Smooth muscle cell (in vitro differentiated cells): ENCODE data around the gene IL22RA1. TPM values are rescaled to one million over a fixed set of nuclear protein-coding genes. Genes with fewer than 3 reads are reported as not detected.

Source experiments
- DNase-seq: peaks from one replicate; lab custom pipeline; 2025; ENCODE audit not compliant: unreplicated experiment; lab: John Stamatoyannopoulos, UW
- H2AFZ ChIP-seq: fragments of 200-600 bp; sonication (generic); 2 replicates; pipeline ENCODE4 v1.6.0; 2016; ENCODE audit warnings: antibody characterized with exemption, low read depth, mild to moderate bottlenecking
- H3F3A ChIP-seq: fragments of 200-600 bp; sonication (generic); 2 replicates; pipeline ENCODE4 v1.6.0; 2017; ENCODE audit warnings: antibody characterized with exemption, low read depth
- H3K27ac ChIP-seq: fragments of 200-600 bp; sonication (generic); 2 replicates; pipeline ENCODE4 v1.5.1; 2016; ENCODE audit warnings: low read depth, mild to moderate bottlenecking
- H3K27me3 ChIP-seq: fragments of 200-600 bp; sonication (generic); 2 replicates; pipeline ENCODE4 v1.6.1; 2016; ENCODE audit warnings: low read depth, mild to moderate bottlenecking
- H3K36me3 ChIP-seq: fragments of 200-600 bp; sonication (generic); 2 replicates; pipeline ENCODE4 v1.5.1; 2016; ENCODE audit warnings: low read depth
- H3K4me1 ChIP-seq: fragments of 200-600 bp; sonication (generic); 2 replicates; pipeline ENCODE4 v1.5.1; 2016; ENCODE audit warnings: low read depth
- H3K4me2 ChIP-seq: fragments of 200-600 bp; sonication (generic); 2 replicates; pipeline ENCODE4 v1.6.0; 2016; ENCODE audit warnings: mild to moderate bottlenecking
- H3K4me3 ChIP-seq: fragments of 200-600 bp; sonication (generic); 2 replicates; pipeline ENCODE4 v1.5.1; 2016; ENCODE audit warnings: mild to moderate bottlenecking
- H3K79me2 ChIP-seq: fragments of 200-600 bp; sonication (generic); 2 replicates; pipeline ENCODE4 v1.6.0; 2016; ENCODE audit warnings: low read depth, mild to moderate bottlenecking
- H3K9ac ChIP-seq: fragments of 200-600 bp; sonication (generic); 2 replicates; pipeline ENCODE4 v1.6.0; 2016; ENCODE audit warnings: low read depth
- H3K9me3 ChIP-seq: fragments of 200-600 bp; sonication (generic); replicated peaks from 2 replicates; pipeline ENCODE4 v1.5.1; 2016; ENCODE audit warnings: low read depth
- H4K20me1 ChIP-seq: fragments of 200-600 bp; sonication (generic); 2 replicates; pipeline ENCODE4 v1.6.0; 2016; ENCODE audit warnings: low read depth
- WGBS: methylation state at CpG from one replicate; pipeline ENCODE4 v1.1.7; 2016; ENCODE audit warnings: low lambda C conversion rate; 5-methylcytosine and 5-hydroxymethylcytosine counted together
- polyA plus RNA-seq: library from polyadenylated mRNA; unstranded; fragments of >200 nt; fragmentation: Nextera tagmentation; extraction: Ambion mirVana; gene quantifications from 2 replicates; pipeline ENCODE4 v1.2.1, GENCODE V29; 2016
- total RNA-seq: library from RNA; depleted of rRNA; stranded (reverse); fragments of >200 nt; gene quantifications from 2 replicates; pipeline ENCODE4 v1.2.3, GENCODE V29; 2014
- TF ChIP-seq, protein P1 (sequence below): fragments of 200-600 bp; sonication (generic); IDR thresholded peaks from 2 replicates; pipeline ENCODE4 v1.5.1; 2017; ENCODE audit warnings: borderline replicate concordance, mild to moderate bottlenecking, antibody characterized with exemption; ENCODE audit not compliant: insufficient read depth, poor library complexity, severe bottlenecking

The IL22RA1 gene
- total and polyA plus RNA-seq, 2 experiments from 2014 or later: 0.40 TPM; not detected in 1

GRCh38 chr1:24107462-24108138 lies 35.3 kb downstream of the IL22RA1 start:
- H3F3A ChIP-seq: no peaks in the 10 kb centered on the region
- no peaks in the 10 kb centered on the region for H3K79me2 ChIP-seq
- H3K4me1 ChIP-seq: peaks cover 14% of the 10 kb centered on the region
- H2AFZ ChIP-seq: peak overlapping the region; percentile 88
- H3K9ac ChIP-seq: no peak overlapping the region
- no peaks in the 10 kb centered on the region for H3K27me3 ChIP-seq
- H3K4me3 ChIP-seq: no peak overlapping the region
- H3K36me3 ChIP-seq: no peaks in the 10 kb centered on the region
- no peak for DNase-seq
- TF ChIP-seq, protein P1, sequence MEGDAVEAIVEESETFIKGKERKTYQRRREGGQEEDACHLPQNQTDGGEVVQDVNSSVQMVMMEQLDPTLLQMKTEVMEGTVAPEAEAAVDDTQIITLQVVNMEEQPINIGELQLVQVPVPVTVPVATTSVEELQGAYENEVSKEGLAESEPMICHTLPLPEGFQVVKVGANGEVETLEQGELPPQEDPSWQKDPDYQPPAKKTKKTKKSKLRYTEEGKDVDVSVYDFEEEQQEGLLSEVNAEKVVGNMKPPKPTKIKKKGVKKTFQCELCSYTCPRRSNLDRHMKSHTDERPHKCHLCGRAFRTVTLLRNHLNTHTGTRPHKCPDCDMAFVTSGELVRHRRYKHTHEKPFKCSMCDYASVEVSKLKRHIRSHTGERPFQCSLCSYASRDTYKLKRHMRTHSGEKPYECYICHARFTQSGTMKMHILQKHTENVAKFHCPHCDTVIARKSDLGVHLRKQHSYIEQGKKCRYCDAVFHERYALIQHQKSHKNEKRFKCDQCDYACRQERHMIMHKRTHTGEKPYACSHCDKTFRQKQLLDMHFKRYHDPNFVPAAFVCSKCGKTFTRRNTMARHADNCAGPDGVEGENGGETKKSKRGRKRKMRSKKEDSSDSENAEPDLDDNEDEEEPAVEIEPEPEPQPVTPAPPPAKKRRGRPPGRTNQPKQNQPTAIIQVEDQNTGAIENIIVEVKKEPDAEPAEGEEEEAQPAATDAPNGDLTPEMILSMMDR: no peak
- peak overlapping the region; percentile 75 for H3K27ac ChIP-seq
- no peaks in the 10 kb centered on the region for H3K9me3 ChIP-seq
- H4K20me1 ChIP-seq: no peaks in the 10 kb centered on the region
- H3K4me2 ChIP-seq: peak overlapping the region; percentile 18
- 45% methylated on average over 18 of the region's 18 CpGs for WGBS

DNA sequence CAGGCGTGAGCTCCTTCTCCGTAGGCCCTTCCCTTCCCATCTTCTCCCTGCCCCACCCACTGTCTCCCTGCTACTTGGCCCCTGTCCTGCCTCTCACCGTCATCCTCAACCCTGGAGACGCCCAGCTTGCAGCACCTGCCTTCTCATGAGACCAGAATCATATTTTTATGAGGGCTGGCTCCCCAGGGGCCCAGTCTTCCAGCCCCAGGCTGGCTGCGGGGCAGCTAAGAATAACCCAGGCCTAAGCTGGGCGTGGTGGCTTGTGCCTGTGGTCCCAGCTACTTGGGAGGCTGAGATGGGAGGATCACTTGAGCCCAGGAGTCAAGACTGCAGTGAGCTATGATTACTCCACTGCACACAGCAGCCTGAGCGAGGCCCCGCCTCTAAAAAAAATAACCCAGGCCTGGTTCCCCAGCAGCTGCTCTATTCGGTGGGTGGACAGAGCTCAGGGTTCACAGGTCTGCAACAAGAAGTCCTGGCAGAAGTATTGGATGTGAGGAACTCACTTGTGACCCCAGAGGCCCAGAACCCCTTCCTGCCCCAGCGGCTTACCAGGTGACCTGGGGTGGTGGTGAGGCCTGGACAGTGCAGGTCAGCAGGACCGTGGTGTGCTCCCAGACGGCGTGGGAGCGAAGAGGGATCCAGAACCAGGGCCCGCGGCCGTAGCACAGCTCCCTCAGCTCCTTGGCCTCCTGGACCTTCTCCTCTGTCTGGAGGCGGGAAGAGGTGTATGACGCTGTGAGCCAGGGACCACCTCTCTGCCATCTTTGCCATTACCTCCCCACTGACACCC lies 37.4 kb downstream of the IL22RA1 start:
- TF ChIP-seq, protein P1: no peak
- Histone ChIP-seq H3K27ac (no peak overlapping the region), H2AFZ (no peak overlapping the region), H4K20me1 (no peaks in the 10 kb centered on the region), H3K27me3 (no peaks in the 10 kb centered on the region), H3K36me3 (no peaks in the 10 kb centered on the region), H3K79me2 (no peaks in the 10 kb centered on the region), H3K9ac (no peak overlapping the region), H3K4me2 (no peak overlapping the region), H3K9me3 (no peaks in the 10 kb centered on the region), H3F3A (no peaks in the 10 kb centered on the region), H3K4me3 (no peak overlapping the region), H3K4me1 (peaks cover 14% of the 10 kb centered on the region)
- 94% methylated on average over 17 of the region's 19 CpGs for WGBS
- no peak for DNase-seq

DNA sequence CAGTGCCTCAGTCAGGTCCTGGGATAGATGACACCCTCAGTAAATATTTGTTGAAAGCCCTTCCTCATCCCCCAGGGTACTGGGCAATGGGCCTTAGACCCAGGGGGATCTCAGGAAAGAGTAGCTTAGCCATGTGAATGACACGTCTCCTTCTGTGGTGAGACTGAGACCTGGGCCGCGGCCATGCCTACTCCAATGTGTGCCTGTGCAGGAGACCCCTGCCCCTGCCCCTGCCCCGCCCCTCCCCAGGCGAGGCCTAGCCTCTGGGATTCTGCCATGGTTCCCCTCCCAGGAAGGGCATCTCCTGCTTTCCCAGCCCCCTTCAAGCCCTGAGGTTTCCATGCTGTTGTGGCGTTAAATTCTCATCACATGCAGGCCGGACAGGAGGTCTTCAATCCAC lies 38.1 kb downstream of the IL22RA1 start:
- Histone ChIP-seq H4K20me1 (no peaks in the 10 kb centered on the region), H3K9ac (no peak overlapping the region), H3K4me2 (no peak overlapping the region), H3K4me3 (no peak overlapping the region), H3F3A (no peaks in the 10 kb centered on the region), H3K4me1 (peaks cover 14% of the 10 kb centered on the region), H3K9me3 (no peaks in the 10 kb centered on the region), H3K79me2 (no peaks in the 10 kb centered on the region), H2AFZ (no peak overlapping the region), H3K27me3 (no peaks in the 10 kb centered on the region), H3K36me3 (no peaks in the 10 kb centered on the region), H3K27ac (no peak overlapping the region)
- DNase-seq: no peak
- TF ChIP-seq, protein P1: no peak
- 95% methylated on average over 7 of the region's 7 CpGs for WGBS

GRCh38 chr1:24103879-24104278 lies 39.1 kb downstream of the IL22RA1 start:
- Histone ChIP-seq H2AFZ (no peak overlapping the region), H3K4me1 (peaks cover 14% of the 10 kb centered on the region), H3K4me2 (no peak overlapping the region), H3K27me3 (no peaks in the 10 kb centered on the region), H3K79me2 (no peaks in the 10 kb centered on the region), H3K4me3 (no peak overlapping the region), H3F3A (no peaks in the 10 kb centered on the region), H3K9me3 (no peaks in the 10 kb centered on the region), H3K9ac (no peak overlapping the region), H3K27ac (no peak overlapping the region), H3K36me3 (no peaks in the 10 kb centered on the region), H4K20me1 (no peaks in the 10 kb centered on the region)
- DNase-seq: no peak
- TF ChIP-seq, protein P1: no peak
- 95% methylated on average over 3 of the region's 3 CpGs for WGBS
